Glomerular visceral epithelial cell (primary cell): ENCODE data around the gene MSANTD2.
A peak's percentile ranks its signal among the peaks of the same experiment; 100 is the strongest.
"Not testable (repeated sequence)": the region's sequence is repeated elsewhere in the genome, so short reads cannot be mapped to it uniquely, and the experiment has no call there.

Experiments
- DNase-seq: peaks from one replicate; pipeline ENCODE4 v3.0.0-alpha.2; 2016; ENCODE audit errors: extremely low spot score

MSANTD2 gene

GRCh38 chr11:124776865-124777645 lies 23.2 kb downstream of the MSANTD2 start:
- DNase-seq = no peak

DNA sequence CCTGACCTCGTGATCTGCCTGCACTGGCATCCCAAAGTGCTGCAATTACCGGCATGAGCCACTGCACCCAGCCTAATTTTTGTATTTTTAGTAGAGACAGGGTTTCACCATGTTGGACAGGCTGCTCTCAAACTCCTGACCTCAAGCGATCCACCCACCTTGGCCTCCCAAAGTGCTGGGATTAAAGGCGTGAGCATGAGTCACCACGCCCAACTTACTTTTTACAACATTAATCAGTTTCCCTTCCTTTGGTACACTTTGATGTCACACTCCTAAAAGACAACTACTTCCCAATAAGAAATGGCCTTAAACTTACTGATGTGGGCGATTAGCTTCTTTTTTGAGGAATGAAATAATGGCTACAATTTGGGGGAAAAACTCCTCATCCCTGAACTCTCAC lies 29.2 kb downstream of the MSANTD2 start:
- DNase-seq = not testable (repeated sequence)

- DNase-seq = no peak
Observed at GRCh38 chr11:124769806-124770774, 30.1 kb downstream of the MSANTD2 start.

DNA sequence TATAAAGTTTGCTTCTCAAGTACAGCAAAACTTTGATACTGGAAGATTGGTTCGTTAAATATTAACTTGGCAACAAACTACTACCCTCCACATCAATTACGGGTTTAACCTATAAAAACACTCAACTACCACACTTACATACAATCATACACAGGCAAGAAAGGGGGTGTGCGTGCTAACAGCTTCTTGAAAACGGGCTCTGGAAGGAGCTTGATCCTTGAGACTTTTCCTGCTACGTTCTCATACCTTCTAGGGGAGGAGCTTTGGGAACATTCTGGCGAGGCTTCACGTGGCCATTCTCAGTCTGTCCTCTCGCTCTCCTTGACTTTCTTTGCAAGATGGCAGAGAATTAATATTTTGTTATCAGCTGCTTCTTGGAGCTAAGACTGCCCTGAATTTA lies 31.3 kb downstream of the MSANTD2 start:
- DNase-seq = no peak

- no peak for DNase-seq
Observed at GRCh38 chr11:124766156-124766555, 34.0 kb downstream of the MSANTD2 start.

DNA sequence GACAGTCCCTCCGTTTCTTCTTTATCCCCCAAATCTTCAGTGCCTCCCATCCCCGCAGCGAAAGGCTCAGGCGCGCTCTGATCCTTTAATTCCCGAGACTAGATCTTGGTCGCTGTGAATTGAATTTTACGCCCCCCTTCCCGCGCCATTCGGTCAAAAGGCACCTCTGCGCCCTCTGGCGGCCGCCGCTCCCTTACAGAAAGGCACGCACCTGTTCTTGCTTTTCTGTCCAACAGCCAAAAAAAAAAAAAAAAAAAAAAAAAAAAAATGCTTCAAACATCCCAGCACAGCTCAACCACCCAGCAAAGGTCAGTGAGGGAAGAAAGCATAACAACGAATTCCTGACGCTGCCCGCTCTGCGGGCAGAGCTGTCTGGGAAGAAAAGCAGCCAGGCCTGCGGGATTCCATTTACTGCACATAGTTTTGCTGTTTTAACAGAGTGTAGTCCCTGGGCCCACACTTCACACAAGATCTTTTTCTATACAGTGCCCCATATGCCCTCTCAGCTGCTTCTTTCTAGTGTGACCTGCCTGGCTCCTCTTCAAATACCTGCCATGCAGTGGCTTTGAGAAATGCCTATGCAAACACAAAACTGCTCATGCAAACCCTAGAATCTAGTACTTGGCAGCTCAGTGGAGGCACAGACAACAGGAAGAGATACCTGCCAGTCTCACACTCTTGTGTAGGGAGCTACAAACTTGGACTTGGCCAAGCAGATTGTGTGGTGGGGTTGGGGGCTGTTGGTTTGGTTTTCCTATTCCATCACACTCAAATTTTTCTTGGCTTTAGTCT lies 36.9 kb downstream of the MSANTD2 start:
- peak; percentile 82 for DNase-seq

- no peak for DNase-seq
Observed at GRCh38 chr11:124762624-124763155, 37.5 kb downstream of the MSANTD2 start.

GRCh38 chr11:124762105-124762623 lies 38.0 kb downstream of the MSANTD2 start, which contains the start of gene ESAM:
ESAM (minus strand) TSS chr11:124762290; CDS start chr11:124762154, 136 bp downstream.
- no peak for DNase-seq

DNA sequence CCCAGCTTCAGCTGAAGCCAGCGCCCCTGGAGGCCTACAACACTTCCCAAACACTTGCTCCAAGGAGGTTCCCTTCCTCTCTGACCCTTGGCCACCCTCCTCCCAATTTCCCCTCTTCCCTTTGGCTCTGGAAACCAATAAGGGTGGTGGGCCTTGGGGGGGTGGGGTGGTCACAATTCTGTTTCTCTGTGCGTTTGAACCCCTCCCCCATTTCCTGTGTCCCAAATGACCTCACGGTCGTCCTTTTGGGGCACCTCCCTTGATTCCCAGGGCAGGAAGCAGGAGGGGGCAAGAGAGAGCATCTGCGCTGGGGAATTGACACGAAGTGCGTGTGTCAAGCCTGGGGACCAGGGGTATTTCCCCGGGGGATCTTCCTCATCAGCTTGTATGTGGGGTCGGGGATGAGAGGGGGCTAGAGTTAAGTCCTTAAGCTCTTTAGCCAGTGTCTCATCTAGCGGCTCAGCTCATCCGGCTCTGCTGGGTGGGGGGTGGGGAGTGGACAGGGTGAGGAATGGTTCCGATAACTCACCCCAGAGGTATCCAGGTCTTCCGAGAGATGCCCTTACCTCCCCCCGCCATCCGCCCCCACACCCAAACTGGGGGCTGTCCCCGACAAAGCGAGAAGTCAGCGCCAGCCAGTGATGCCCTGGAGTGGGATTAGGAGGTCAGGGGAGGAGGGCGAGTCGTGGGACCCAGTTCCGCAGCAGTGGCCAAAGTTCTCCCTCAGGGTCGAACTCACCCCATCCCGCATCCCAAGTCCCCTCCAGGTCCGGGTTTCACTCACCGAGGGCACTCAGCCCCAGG lies 38.7 kb downstream of the MSANTD2 start:
- no peak for DNase-seq

GRCh38 chr11:124760806-124761205 lies 39.4 kb downstream of the MSANTD2 start:
- DNase-seq = no peak

- DNase-seq = no peak
Observed at GRCh38 chr11:124760205-124760652, 40.0 kb downstream of the MSANTD2 start.

DNA sequence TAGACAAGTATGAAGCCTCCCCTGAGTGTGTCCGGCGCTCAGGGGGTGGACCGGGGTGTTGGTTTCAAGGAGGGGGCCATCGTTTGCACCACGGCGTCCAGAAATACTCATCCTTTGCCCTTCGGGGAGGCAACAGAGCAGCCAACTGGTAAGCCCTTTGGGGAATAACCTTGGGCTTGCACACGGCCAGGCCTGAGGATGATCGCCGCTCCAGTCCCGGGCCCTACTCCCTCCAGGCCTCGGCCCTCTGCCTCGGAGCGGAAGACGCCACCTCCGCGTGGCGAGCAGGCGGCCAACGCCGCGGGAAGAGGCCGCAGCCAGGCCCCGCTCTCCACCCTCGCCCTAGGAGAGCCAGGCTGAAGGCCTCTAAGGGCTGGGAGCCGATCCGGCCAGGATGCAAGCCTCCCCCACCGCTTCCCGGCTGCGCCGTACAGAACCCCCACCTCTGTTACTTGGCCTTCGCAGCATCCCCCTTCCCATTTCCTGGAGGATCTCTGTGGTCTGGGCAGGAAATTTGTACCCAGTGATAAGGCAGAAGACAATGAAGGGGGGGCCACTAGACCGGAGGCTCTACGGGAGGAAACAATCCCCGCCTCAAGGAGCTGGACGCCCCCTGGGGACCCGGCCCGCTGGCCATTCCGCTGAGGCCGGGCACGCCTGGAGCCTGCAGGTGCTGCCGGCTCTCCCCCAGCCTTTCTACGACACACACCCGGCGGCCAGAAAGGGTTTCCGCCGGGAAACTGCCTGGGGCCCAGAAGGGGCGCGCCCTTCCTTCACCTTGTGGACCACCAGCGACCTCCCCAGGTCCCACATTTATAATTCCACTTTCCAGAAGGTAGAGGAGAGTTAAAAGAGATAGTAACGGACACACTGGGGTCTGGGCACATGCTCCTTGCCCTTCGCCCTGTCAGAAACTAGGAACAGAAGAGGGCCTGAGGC lies 40.7 kb downstream of the MSANTD2 start:
- DNase-seq = no peak

- peak; percentile 78 for DNase-seq
Observed at GRCh38 chr11:124758355-124759265, 41.6 kb downstream of the MSANTD2 start.

DNA sequence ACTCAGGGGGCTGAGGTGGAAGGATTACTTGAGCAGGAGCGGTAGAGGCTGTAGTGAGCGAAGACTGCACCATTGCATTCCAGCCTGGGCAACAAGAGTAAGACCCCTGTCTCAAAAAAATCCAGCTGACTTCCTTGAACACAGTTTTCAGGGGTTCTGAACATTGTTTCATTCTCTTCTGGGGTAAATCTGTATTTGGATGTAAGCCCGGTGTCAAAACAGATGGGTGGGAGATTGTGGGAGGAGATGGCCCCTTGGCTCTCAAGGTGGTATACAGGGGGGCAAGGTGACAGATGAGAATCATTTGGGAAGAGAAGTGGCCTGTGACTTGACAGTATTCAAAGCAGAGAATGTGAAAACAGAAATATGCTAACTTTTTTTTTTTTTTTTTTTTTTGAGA lies 42.9 kb downstream of the MSANTD2 start:
- no peak for DNase-seq

DNA sequence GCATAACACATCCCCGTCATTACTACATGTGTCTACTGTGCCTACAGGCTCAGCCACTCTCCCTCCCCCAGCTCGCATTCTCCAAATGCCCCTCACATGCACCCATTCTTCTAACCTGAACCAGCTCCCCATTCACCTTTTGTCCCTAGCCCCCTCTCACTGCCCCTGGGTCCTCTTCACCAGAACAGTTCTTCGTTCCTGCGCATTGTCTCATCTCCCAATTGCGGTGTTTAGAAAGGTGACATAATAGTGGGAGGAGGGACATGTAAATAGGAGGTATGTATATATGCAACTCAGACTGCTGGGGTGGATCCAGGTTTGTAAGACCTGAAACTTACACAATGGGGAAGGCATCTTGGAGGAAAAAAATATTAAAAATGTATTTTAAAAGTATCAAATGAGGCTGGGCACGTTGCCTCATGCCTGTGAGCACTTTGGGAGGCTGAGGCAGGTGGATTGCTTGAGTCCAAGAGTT lies 43.4 kb downstream of the MSANTD2 start:
- no peak for DNase-seq

- no peak for DNase-seq
Observed at GRCh38 chr11:124756033-124756752, 44.0 kb downstream of the MSANTD2 start.

DNA sequence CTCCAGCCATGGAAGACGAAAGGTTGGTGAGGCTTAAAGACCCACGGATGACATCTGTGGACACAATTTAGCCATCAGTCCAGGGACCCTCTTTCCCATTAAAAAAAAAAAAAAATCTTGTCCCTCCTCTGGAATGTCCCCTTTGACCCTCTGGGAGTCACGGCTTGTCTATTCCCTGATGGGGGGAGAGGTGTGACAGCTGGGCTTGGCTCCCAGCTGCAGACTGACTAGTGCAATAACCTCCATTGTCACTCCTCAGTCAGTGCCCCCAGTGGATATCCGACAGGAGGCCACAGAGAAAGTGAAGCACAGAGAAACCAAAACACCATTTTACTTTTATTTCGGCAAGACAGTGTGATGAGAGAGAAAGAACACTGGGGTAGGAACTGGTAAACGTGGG lies 45.5 kb downstream of the MSANTD2 start:
- DNase-seq = no peak
